ACC112 (cell line): ENCODE results near the gene MESD.

ENCODE experiments used
- H2AFZ ChIP-seq: fragments of 200-600 bp; sonication (generic); one replicate; pipeline ENCODE4 v1.6.0; 2017; ENCODE audit warnings: antibody characterized with exemption, low read length; ENCODE audit not compliant: unreplicated experiment
- H3K27ac ChIP-seq: fragments of 200-600 bp; sonication (generic); 2 replicates; pipeline ENCODE4 v1.5.1; 2014; ENCODE audit warnings: low read depth, mild to moderate bottlenecking, antibody characterized with exemption, low read length, moderate library complexity
- H3K27me3 ChIP-seq: fragments of 200-600 bp; sonication (generic); 2 replicates; pipeline ENCODE4 v1.6.1; 2014; ENCODE audit warnings: mild to moderate bottlenecking, antibody characterized with exemption, low read length, moderate library complexity, mixed read lengths; ENCODE audit not compliant: insufficient read depth
- H3K36me3 ChIP-seq: fragments of 200-600 bp; sonication (generic); 2 replicates; pipeline ENCODE4 v1.6.1; 2016; ENCODE audit warnings: mild to moderate bottlenecking, antibody characterized with exemption, low read length, moderate library complexity, mixed read lengths; ENCODE audit not compliant: insufficient read depth
- H3K4me1 ChIP-seq: fragments of 200-600 bp; sonication (generic); one replicate; pipeline ENCODE4 v1.6.1; 2016; ENCODE audit warnings: low read length, mixed read lengths; ENCODE audit not compliant: insufficient read depth, unreplicated experiment, control insufficient read depth
- H3K4me3 ChIP-seq: fragments of 200-600 bp; sonication (generic); 2 replicates; pipeline ENCODE4 v1.5.1; 2014; ENCODE audit warnings: mild to moderate bottlenecking, low read depth, low read length
- H3K79me2 ChIP-seq: fragments of 200-600 bp; sonication (generic); one replicate; pipeline ENCODE4 v1.6.0; 2016; ENCODE audit warnings: low read length; ENCODE audit not compliant: control insufficient read depth, unreplicated experiment, insufficient read depth

The MESD gene

DNA sequence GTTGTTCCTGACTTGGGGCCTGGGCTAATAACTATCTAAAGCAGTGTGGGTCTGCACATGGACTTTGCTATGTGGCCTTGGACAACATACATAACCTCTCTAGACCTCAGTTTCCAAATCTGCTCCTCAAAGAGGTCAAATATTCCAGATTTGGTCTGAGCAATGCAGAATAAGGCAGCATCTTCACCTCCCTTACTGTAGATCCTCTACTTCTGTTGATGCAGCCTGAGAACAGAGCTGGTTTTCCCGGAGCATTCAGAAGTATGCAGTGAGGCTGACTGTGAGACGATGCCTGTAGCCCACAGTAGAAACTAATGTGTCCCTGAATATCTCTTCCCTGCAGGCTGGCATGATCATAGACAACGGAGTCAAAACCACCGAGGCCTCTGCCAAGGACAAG lies 65.3 kb downstream of the MESD start:
- Histone ChIP-seq H3K79me2 (no peaks in the 10 kb centered on the region), H3K4me1 (peaks cover 5% of the 10 kb centered on the region), H3K36me3 (no peaks in the 10 kb centered on the region), H3K27ac (no peak overlapping the region), H3K4me3 (no peak overlapping the region), H3K27me3 (no peaks in the 10 kb centered on the region), H2AFZ (no peak overlapping the region)

DNA sequence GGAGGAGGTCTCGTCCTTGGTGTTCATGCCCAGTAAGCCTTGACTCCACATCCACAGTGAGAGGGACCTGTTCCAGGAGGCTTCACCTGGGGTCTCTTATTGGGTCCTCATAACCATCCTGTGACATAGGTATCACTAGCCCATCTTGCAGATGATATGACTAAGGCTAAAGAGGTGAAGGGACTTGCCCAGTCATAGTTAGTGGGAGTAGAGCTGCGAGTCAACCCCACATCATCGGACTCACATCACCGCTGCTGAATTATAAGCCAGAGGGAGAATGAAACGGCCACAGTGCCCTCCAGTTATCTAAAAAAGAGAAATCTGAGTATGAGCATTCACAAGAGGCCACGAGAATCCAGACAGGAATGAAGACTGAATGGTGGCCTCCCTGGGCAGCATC lies 66.0 kb downstream of the MESD start:
- no peak overlapping the region for H3K4me3 ChIP-seq
- no peaks in the 10 kb centered on the region for H3K36me3 ChIP-seq
- H3K27ac ChIP-seq: no peak overlapping the region
- H3K27me3 ChIP-seq: no peaks in the 10 kb centered on the region
- H2AFZ ChIP-seq: no peak overlapping the region
- peaks cover under 1% of the 10 kb centered on the region for H3K4me1 ChIP-seq
- no peaks in the 10 kb centered on the region for H3K79me2 ChIP-seq

DNA sequence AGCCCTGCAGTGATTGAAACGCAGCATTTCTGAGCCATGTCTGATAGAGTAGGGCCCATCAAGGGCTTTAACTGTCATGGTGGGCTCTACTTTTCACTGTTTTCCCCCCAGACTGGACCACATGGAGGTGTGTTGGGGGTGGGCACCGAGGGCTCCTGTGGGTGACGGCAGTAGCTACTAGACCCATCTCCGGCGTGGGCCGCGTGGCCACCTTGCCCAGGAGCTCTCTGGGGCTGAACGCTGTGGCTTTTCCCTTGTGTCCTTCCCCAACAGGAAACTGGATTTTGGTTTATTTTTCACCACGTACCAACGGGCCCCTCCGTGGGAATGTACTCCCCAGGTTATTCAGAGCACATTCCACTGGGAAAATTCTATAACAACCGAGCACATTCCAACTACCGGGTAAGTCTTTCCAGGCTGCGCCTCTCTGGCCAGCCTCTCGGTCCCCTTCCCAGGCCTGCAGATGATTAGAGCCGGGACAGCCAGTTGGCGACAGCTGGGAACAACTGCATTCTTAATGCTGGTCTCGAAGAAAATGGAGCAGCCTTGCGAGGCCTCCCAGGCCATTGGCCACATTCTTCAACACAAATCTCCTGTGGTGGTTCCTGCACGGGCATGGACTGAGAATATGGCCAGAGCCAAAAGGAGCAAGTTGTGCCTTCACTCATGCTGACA lies 67.7 kb downstream of the MESD start:
- Histone ChIP-seq H3K36me3 (no peaks in the 10 kb centered on the region), H3K79me2 (no peaks in the 10 kb centered on the region), H2AFZ (no peak overlapping the region), H3K27ac (no peak overlapping the region), H3K27me3 (no peaks in the 10 kb centered on the region), H3K4me1 (no peaks in the 10 kb centered on the region), H3K4me3 (no peak overlapping the region)

DNA sequence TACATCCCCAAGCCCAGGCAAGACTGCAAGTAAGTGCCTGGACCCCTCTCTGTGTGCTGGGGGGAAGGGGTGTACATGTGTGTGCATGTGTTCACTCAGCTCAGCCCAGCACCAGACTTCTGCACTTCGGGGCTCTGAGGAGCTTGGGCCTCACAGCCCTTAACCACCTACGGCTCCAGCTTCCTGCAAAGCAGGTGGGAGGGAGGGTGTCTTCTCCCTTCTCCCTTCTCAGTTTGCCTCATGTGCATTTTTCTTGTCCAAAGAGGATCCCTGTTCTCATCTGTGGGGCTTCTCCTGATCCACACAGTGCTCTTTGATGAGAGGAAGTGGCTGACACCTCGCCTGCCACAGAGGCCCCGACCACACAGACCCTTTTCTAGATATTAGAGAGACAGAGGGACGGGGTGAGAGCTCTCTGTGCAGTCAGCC lies 69.3 kb downstream of the MESD start:
- Histone ChIP-seq H2AFZ (no peak overlapping the region), H3K36me3 (no peaks in the 10 kb centered on the region), H3K4me3 (no peak overlapping the region), H3K4me1 (no peaks in the 10 kb centered on the region), H3K79me2 (no peaks in the 10 kb centered on the region), H3K27ac (no peak overlapping the region), H3K27me3 (no peaks in the 10 kb centered on the region)

DNA sequence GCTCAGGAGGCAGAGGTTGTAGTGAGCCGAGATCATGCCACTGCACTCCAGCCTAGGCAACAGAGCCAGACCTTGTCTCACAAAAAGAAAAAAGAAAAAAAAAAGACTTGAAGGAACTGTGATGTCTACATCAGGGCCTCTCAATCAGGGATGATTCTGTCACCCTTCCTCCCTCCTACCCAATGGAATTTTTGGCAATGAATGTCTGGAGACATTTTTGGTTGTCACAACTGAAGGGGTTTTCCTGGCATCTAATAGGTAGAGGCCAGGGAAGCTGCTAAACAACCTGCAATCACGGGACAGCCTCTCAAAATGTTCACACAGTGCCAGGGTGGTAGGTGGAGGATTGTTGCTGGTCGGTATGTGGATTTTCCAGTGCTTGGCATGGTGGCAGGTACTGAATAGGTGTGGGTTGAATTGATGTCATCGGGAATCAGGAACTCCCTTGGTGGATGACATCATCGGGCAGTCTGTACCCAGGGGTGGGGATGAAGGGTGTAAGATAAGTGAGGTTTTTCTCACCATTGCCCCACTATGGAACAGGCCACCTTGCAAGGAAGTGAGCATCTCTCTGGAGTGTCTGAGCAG lies 71.3 kb downstream of the MESD start:
- no peaks in the 10 kb centered on the region for H3K4me1 ChIP-seq
- H3K4me3 ChIP-seq: no peak overlapping the region
- no peak overlapping the region for H2AFZ ChIP-seq
- no peaks in the 10 kb centered on the region for H3K36me3 ChIP-seq
- no peak overlapping the region for H3K27ac ChIP-seq
- no peaks in the 10 kb centered on the region for H3K27me3 ChIP-seq
- no peaks in the 10 kb centered on the region for H3K79me2 ChIP-seq

DNA sequence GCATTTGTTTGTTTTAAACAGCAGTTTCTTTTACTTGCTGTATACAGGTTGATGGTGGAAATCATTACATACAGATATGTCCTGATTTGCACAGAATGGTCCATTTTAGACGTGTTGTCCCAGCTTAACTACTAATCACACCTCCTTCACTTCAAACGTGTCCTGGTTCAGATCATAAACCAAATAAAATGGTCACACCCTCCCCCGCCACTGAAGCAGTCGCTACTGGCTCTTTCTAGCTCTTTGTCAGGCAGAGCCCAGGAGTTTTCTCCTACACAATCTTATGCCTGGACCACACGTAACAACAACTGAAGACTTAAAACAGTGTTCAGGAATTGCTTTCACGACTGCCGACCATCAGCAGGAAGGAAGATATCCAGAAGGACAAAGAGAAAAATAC lies 73.6 kb downstream of the MESD start:
- Histone ChIP-seq H3K4me1 (no peaks in the 10 kb centered on the region), H3K27ac (no peak overlapping the region), H3K4me3 (no peak overlapping the region), H3K79me2 (no peaks in the 10 kb centered on the region), H3K27me3 (no peaks in the 10 kb centered on the region), H3K36me3 (no peaks in the 10 kb centered on the region), H2AFZ (no peak overlapping the region)

DNA sequence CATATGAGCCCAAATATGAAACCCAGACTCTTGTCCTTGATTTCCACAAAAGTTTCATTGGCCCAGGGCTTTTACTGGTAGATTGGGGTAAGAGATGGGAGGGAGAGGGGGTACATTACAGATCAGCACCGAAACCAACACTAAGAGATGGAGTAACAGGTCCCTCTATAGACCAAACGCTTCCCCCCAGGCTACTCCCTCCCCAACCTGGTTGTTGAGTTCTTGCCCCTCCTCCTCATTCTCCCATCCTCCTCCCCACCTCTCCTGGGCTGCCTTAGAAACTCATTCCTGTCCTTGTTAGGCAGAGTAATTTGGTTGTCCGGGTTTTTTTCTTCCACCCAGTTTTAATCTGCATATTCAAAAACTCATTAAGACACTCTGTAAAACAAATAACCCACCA lies 74.1 kb downstream of the MESD start:
- Histone ChIP-seq H3K79me2 (no peaks in the 10 kb centered on the region), H2AFZ (no peak overlapping the region), H3K27ac (no peak overlapping the region), H3K36me3 (no peaks in the 10 kb centered on the region), H3K4me3 (no peak overlapping the region), H3K4me1 (no peaks in the 10 kb centered on the region), H3K27me3 (no peaks in the 10 kb centered on the region)

DNA sequence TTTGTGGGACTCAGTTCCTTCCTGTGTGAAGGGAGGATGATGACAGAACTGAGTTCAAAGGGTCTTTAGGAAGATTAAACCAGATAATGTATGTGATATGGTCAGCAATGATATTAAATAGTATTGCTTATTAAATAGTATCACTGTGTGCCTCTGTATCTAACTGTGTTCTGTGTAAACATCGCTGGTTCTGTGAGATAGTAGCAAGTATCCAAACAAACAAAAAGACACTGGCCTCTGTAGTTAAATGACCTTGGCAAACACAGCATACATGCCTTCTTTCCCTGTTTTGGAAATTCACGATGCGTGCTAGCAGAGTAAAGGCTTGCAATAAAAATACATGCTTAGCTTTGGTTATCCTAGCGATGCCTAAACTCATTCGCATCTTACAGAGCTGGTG lies 76.1 kb downstream of the MESD start:
- no peaks in the 10 kb centered on the region for H3K79me2 ChIP-seq
- H3K4me1 ChIP-seq: no peaks in the 10 kb centered on the region
- H3K27me3 ChIP-seq: no peaks in the 10 kb centered on the region
- no peak overlapping the region for H3K27ac ChIP-seq
- no peak overlapping the region for H2AFZ ChIP-seq
- no peaks in the 10 kb centered on the region for H3K36me3 ChIP-seq
- no peak overlapping the region for H3K4me3 ChIP-seq

DNA sequence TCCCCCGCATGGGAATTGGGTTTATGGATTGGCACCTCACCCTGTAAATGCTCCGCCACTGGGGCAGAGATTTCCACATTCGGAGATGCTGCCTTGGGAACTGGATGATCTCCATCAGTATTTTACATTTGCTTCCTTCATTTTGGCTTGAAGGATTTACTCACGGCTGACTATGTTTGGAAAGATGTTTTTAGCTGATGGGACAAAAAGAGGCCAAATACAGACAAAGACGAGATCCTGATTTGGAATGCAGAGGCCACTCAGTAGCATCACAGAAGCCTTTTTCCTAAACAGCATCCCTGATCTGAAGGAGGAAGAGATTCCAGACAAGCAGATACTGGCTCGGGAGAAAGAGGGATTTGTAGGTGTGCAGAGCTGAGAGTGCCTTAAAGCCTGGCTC lies 76.9 kb downstream of the MESD start:
- no peak overlapping the region for H2AFZ ChIP-seq
- H3K79me2 ChIP-seq: no peaks in the 10 kb centered on the region
- no peak overlapping the region for H3K4me3 ChIP-seq
- H3K36me3 ChIP-seq: no peaks in the 10 kb centered on the region
- H3K4me1 ChIP-seq: no peaks in the 10 kb centered on the region
- H3K27me3 ChIP-seq: no peaks in the 10 kb centered on the region
- no peak overlapping the region for H3K27ac ChIP-seq

DNA sequence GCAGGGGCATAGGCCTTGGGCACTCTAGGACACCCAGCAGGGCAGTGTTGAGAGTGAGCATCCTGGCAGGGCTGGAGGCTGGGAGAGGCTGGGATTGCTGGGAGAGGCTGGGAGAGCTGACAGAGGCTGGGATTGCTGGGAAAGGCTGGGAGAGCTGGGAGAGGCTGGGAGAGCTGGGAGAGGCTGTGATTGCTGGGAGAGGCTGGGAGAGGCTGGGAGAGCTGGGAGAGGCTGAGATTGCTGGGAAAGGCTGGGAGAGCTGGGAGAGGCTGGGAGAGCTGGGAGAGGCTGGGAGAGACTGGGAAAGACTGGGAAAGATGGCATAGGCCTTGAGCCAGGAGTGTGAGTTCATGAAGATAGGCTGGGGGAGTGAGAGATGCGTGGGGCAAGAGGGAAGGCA lies 77.8 kb downstream of the MESD start:
- H3K27ac ChIP-seq: no peak overlapping the region
- no peaks in the 10 kb centered on the region for H3K27me3 ChIP-seq
- no peaks in the 10 kb centered on the region for H3K4me1 ChIP-seq
- no peak overlapping the region for H3K4me3 ChIP-seq
- no peaks in the 10 kb centered on the region for H3K79me2 ChIP-seq
- no peaks in the 10 kb centered on the region for H3K36me3 ChIP-seq
- no peak overlapping the region for H2AFZ ChIP-seq

DNA sequence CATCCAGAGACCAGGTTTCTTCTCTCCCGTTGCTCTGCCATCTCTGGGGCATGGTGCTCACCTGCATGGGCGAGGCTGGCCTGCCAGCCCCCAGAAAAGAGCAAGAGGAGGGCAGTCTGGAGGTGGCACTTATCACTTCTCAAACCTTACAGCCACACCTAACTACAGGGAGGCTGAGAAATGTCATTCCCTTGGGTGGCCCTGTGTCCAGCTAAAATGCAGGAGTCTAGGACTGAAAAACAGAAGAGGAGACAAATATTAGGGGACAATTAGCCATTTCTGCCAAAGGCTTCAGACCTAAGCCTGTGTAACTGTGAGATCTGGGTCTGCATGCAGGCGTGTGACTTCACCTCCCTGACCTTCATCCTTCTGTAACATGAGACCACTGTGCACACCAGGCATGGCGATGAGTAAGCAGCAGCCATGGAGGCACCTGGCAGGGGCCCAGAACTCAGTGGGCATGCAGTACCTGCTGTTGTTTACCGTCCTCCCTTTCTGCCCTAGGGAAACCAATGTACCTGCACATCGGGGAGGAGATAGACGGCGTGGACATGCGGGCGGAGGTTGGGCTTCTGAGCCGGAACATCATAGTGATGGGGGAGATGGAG lies 83.4 kb downstream of the MESD start:
- H2AFZ ChIP-seq: no peak overlapping the region

More for the DNA sequence above, 83.4 kb downstream of the MESD start:
- no peaks in the 10 kb centered on the region for H3K36me3 ChIP-seq
- no peak overlapping the region for H3K27ac ChIP-seq
- H3K27me3 ChIP-seq: no peaks in the 10 kb centered on the region
- H3K4me3 ChIP-seq: no peak overlapping the region
- no peaks in the 10 kb centered on the region for H3K4me1 ChIP-seq
- H3K79me2 ChIP-seq: no peaks in the 10 kb centered on the region
